GM21515 (cell line): ENCODE results near the gene WNT1.

Experiments
- ATAC-seq: cut with Tn5 transposase; IDR thresholded peaks from one replicate; pipeline ENCODE4 v1.9.1; 2021; ENCODE audit not compliant: unreplicated experiment

The WNT1 gene

GRCh38 chr12:49026678-49027480, 48.8 kb downstream of the WNT1 start:
- ATAC-seq = no peak

DNA sequence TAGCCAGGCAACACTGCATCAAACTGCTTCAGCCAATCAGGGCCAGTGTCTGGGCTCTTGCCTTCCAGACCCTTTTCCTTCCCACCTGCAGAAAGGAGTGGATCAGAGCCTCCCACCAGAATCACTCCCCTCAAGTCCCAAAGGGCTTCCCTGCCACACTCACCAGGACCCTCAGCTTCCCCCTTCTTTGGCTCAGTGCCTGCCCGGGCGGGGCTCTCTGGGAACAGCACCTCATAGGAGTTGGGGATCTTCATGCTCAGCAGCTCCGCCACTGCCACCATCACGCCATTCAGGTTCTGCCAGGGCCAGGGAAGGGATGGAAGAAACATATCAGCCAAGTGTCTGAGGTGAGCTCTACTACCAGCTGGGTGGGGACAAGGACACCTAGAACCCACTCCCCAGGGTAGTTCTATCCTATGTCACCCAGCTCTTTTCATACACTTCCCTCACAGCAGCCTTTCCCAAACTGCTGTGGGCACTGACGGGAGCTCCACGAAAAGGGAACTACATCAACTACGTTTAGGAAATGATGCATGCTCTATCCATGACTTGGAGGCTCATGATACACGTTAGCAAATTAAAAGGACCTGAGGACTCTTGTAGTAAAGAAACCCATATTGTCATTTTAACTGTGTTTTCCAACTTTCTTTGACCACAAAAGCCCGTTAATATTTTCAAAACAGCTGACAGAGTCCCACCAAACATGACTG, 49.9 kb downstream of the WNT1 start:
- no peak for ATAC-seq

- no peak for ATAC-seq
Observed at GRCh38 chr12:49028666-49029275, 50.6 kb downstream of the WNT1 start.

DNA sequence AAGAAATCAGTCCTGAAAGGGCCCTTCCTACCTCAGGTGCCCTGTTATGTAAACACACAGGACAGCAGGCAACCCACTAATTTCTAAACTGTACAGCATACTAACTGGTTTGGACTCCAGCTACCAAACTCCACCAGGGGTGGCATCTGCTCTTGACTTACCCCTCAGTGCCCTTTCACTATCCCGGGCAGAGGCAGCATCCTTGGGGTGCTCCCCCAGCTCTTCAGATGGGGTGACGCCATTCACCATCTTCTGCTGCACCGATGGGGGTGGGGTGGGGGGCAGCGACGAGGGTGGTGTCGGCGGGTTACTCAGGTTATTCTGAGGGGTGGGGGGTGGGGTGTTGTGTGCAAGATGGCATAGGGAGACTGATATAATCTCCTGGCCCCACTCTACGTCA, 52.0 kb downstream of the WNT1 start:
- ATAC-seq = no peak

DNA sequence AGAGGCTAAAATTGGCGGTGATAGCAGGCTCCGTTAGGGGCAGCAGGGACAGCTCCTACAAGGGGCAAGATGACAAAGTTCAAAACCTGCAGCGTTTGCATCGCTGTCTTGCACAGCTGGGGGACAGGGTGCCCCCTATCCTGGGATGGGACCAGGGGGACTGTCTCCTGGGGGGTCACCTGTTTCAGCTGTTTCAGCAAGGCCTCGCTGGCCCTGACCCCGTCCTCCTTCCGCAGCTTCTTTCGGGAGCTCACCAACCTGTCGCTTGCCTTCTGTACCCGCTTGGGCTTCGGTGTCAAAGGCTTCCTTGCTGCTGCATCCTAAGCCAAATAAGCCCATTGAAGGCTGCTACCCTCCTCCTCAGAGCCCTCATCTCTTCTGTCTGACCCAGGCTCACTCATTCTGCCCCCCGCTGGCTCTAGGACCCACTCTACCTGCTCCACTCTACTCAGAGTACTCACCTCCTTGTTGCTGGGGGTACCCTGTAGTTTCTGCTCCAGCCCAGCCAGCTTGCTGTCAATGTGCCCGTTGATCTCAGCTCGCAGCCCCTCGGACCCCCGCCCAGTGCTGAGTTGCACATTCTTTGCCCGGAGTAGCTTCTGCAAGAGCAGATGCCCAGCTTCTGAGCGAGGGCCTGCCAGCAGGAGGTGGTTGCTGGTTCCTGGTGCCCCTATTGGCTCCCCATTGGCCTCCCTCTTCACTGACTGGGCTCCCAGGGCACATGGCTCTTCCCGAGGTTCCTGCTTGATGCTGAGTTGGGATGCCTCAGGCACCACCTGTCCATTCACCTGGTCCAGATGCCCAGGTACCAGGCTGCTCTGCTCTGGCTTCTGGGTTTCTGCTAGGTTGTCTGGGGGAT, 52.8 kb downstream of the WNT1 start:
- ATAC-seq = no peak

- no peak for ATAC-seq
Observed at GRCh38 chr12:49031573-49032161, 53.5 kb downstream of the WNT1 start.
